Stimulated activated CD4-positive, alpha-beta T cell treated with anti-CD3 and anti-CD28 coated beads, Interleukin-15, amount 100 ng/mL, for 24 hours (primary cell): Measurements from ENCODE around the gene OGFRL1.

Experiments used
- DNase-seq: peaks from one replicate; pipeline ENCODE4 v3.0.0-alpha.2; 2020

The OGFRL1 gene

DNA sequence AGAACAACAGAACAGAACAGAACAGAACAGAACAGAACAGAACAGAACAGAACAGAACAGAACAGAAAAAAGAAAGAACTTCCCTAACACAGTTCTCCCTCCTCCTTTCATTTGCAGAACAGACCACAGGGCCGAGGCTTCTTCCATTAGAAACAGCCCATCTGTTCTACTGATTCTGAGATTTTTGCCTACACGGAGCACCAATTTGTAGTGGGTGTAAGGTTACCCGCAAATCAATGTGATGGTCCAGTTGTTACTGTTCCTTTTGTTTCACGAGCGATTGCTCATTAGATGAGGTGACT lies 734 bp upstream of the OGFRL1 start:
- DNase-seq, result no peak

- peak; percentile 36 for DNase-seq
Measured at GRCh38 chr6:71289039-71289801, 609 bp downstream of the OGFRL1 start.

DNA sequence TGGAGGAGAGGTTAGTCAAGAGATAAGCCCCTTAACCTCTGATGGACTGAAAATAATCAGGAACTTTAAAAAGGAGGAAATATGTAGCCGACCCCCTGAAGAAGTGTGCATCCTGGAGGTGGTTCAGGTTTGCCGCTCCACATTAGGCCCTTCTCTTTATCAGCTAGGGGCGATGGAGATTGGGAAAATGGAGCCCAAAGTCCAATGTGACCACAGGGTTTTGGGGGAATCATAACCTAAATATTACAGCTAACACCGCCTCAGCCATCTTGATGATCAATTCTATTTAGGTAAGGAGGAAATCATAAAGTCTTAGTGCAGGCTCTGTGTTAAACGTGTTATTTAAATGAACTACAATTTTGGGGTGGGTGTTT lies 1.2 kb downstream of the OGFRL1 start:
- no peak for DNase-seq

- DNase-seq, result no peak
Measured at GRCh38 chr6:71290611-71291010, 2.0 kb downstream of the OGFRL1 start.

GRCh38 chr6:71292001-71292400 lies 3.4 kb downstream of the OGFRL1 start:
- DNase-seq, result no peak

GRCh38 chr6:71294121-71294523 lies 5.5 kb downstream of the OGFRL1 start:
- no peak for DNase-seq

DNA sequence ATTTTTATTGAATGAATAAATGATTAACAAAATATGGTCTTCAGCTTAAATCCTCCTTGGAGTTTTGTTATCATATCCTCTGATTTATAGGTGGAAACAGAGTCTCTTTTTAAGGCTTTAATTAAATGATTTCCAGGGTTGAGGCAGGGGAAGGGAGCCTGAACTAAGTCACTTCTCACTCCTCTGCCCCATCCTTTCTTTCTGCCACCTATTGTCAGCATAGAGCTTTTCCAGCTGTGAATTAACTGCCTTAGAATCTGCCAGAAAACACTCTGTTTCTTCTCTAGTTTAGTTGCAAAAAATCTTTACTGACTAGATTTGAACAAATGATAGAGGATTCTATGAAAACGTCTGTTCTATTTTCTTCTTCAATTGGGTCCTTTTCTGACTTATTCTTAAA lies 9.8 kb downstream of the OGFRL1 start:
- DNase-seq, result no peak

- DNase-seq, result no peak
Measured at GRCh38 chr6:71299541-71300470, 11.2 kb downstream of the OGFRL1 start.

DNA sequence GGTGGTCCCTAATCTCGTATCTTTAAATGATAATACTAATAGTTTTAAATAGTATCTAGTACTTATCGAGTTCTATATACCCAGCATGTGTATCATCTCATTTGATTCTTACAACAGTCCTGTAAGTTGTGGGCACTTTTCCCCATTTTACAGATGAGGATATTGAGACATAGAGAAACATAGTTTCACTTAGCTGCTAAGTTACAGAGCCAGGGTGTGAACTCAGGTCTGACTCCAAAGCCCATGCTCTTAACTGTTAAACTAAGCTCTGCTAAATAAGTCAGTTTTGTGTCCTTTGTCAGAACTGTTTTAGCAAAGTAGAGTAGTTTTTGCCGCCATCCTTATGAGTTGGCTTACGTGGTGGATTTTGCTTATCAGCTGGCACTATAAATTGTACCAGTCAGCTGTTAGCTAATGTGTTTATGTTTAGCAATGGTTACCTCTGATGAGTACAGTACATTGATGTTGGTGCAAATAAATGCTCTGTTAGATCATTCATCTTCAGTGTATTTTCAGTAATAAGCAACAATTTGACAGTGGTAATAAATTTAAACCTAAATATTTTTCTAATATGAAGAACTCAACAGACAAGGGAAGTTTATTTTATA lies 12.1 kb downstream of the OGFRL1 start:
- DNase-seq, result no peak

DNA sequence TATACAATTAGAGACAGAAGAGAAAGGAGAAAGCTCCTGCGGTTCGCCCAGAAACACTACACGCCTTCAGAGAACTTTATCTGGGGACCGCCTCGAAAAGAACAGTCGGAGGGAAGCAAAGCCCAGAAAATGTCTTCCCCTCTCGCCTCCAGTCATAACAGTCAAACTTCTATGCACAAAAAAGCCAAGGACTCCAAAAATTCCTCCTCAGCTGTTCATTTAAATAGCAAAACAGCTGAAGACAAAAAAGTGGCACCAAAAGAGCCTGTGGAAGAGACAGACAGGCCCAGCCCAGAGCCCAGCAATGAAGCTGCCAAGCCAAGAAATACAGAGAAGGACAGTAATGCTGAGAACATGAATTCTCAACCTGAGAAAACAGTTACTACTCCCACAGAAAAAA lies 12.9 kb downstream of the OGFRL1 start:
- no peak for DNase-seq

DNA sequence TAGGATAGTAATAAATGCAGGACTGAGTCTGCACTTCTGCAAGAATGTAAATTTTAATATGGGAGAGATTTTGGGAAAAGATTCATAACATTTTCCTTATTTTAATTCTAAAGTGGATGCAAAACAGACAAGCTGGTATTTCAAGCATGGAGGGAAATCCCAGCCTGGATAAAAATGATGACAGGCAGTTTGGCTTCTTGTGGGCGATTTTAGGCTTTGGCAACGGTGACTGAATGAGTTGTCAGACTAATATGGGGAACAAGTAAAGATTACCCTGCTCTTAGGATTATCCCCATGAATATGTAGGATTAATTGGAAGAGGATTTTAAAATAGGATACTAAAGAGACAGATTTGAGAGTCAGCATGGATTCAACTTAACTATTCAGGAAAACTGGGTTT lies 21.0 kb downstream of the OGFRL1 start:
- no peak for DNase-seq

- DNase-seq, result no peak
Measured at GRCh38 chr6:71310261-71310660, 21.6 kb downstream of the OGFRL1 start.

DNA sequence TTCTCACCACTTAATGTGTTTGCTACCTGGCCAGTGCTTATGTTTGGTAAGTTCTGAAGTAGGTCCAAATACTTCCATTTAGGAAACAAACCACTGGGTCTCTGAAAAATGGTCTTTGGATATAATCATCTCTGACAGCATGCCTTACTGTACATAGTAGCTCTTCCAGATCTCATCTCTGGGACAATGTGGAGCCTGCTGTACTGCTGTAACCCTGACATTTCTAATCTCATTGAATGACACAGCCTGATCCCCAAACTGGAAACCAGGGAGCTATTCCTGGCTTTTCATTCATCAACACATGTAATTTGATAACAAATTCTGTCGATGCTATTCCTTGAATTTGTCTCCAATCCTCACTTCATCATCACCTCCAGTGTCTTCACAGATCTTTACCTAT lies 23.5 kb downstream of the OGFRL1 start:
- DNase-seq, result no peak

DNA sequence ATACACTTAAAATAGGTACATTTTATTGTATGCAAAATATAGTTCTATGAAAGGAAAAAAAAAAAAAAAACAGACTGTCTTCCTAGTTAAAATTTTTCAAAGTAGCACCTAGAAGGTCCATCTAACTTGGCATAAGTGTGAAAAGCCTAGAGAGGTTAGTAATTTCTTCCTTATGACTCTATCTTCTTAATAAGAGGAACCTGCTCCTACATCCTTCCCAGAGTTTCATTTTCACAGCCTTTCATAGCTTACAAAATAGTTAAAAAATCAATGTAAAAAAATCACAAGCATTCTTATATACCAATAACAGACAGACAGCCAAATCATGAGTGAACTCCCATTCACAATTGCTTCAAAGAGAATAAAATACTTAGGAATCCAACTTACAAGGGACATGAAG lies 28.8 kb downstream of the OGFRL1 start:
- DNase-seq, result no peak

GRCh38 chr6:71320041-71320440 lies 31.4 kb downstream of the OGFRL1 start:
- DNase-seq, result no peak

- DNase-seq, result no peak
Measured at GRCh38 chr6:71321314-71321713, 32.7 kb downstream of the OGFRL1 start.

GRCh38 chr6:71324194-71324785 lies 35.7 kb downstream of the OGFRL1 start:
- DNase-seq, result no peak

- DNase-seq, result no peak
Measured at GRCh38 chr6:71326611-71327010, 38.0 kb downstream of the OGFRL1 start.

DNA sequence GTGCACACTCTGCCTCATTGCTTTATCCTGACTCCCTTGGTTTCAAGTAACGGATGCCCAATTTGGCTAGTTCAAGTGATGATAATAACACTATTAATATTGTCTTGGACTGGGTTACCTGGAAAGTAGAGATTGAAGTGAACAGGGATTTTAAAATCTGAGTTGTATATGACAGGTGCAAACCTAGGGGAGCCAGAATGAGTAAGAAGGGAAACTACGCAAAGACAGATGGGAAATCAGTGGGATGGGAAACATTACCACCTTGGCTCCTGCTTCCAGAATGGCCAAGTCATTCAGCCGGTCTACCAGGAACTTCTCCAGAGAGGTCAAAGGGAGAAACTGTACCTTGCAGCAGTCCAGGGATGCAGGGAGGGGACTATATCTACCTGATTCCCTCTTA lies 41.9 kb downstream of the OGFRL1 start:
- DNase-seq, result no peak

DNA sequence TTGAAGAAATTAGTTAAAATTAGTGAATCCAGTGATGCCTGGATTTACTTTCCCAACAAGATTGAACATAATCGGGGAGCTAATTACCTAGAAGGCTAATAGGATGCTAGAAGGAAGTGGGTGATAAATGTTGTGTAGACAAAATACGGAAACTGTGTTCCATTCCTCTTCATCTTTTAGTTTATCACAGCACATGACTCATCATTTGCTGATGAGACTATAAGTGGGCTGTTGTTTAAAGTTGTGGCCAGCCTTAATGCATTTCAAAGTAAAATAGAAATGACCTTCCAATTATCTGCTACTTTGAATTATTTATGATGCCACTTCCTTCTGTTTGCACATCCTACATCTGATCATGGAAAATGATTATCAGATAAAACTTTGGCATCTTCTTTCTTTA lies 43.4 kb downstream of the OGFRL1 start:
- DNase-seq, result no peak

DNA sequence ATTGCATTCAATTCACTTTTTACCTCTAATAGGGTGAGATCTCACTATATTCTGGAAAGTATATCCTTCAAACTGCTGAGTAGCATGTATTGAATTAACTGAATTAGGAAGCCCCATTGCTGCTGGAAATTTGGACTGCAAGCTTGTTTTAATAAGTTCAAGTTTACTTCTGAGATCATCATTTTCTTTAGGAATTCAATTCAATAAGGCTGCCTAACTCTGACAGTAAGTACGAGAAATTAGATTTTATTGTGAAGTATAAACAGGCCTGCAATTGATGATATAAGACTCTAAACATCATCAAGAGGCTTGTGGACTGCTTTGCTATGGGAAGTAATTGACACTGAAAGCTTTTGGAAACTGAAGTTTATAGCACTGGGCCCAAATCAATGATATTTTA lies 44.4 kb downstream of the OGFRL1 start:
- DNase-seq, result no peak

- DNase-seq, result no peak
Measured at GRCh38 chr6:71333697-71334096, 45.1 kb downstream of the OGFRL1 start.

DNA sequence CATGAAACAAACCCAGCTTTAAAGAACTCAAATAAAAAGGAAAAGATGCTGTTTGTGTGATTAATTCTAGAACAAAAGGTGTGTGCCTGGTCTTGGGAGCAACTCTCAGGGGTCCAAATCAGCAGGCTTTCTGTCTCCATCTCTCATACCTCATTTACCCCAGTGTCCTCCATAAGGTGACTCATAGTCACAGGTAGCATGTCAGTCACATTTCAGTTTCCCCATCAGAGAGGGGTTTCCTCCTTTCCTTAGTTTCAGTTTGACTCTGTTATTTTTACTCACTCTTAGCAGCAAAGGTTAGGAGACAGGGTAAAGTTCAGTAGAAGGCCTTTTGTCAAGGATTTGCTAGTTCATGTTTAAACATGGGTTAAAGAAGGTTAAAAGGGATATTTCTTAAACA lies 46.2 kb downstream of the OGFRL1 start:
- DNase-seq, result no peak

- DNase-seq, result no peak
Measured at GRCh38 chr6:71335544-71335943, 46.9 kb downstream of the OGFRL1 start.
